ENCODE measurements around the gene NHSL1. TPM values are rescaled to one million over a fixed set of nuclear protein-coding genes. Genes with fewer than 3 reads are reported as not detected.
A peak's percentile ranks its signal among the peaks of the same experiment; 100 is the strongest.

NHSL1 gene
- total RNA-seq, 2 experiments from 2014 or later: 0.14 to 0.44 TPM

DNA sequence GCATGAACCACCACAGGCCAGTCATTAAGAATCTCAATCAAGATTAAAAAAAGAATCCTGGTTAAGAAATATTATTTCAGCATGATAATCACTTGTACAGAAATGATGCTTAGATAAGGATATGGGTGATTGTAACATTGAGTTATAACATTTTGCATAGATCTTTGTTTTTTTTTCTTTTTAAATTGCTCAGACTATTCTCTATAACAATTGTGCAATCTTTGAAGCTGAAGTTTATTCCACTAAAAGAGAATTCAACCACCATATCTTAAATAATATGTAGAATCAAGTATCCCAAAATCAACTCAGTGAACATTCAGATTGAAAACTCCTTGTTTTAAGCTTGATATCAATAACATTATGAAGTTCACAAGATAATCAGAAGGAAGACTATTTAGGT, 122.3 kb downstream of the NHSL1 start:
- ATAC-seq (ENCODE audit: low read depth): no peak
- Mint-ChIP-seq H3K27me3 (peaks cover 6% of the 10 kb centered on the region), H3K27ac (no peak overlapping the region), H3K4me3 (no peak overlapping the region), H3K36me3 (no peaks in the 10 kb centered on the region), H3K9me3 (no peaks in the 10 kb centered on the region), H3K4me1 (peaks cover 2% of the 10 kb centered on the region)
- POLR2A ChIA-PET: no interaction called here
- no peak for DNase-seq

DNA sequence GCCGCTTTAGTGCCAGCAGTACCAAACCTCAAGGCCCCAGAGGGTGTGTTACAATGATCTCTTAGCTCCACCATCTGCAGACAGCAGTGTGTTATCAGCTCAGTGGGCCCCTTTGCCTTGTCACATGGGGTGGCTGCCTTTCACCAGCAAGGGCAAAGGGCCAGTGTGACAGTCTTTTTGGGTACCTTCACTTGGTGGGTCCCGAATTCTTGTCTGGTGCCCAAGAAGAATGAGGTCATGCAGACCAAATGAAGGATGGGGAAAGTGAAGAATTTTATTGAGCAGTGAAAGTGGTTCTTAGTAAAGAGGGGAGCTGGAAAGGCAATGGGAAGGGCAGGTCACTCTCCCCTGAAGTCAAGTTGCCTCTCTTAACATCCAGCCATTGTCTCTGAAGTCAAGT, 124.5 kb downstream of the NHSL1 start:
- ATAC-seq (ENCODE audit: low read depth) (no peak), DNase-seq (no peak)
- Mint-ChIP-seq H3K27me3 (peaks cover 13% of the 10 kb centered on the region), H3K4me1 (peaks cover 2% of the 10 kb centered on the region), H3K36me3 (no peaks in the 10 kb centered on the region), H3K4me3 (no peak overlapping the region), H3K27ac (no peak overlapping the region), H3K9me3 (no peaks in the 10 kb centered on the region)
- POLR2A ChIA-PET: no interaction called here

DNA sequence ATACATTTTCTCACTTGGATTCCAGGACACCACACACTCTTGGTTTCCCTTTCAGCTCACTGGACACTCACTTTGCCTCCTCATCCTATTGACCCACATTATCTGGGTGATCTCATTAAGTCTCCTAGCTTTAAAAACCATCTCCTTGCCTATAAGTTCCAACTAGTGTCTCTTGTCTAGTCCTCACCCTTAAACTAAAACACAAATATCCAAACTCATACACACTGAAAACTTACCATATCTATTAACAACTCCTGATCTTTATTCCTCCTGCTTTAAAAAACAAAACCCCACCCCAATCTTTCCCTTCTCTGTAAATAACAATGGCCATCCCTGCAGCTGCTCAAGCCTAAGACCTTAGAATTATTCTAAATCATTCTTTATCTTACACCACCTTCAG, 125.1 kb downstream of the NHSL1 start:
- H3K36me3 Mint-ChIP-seq: no peaks in the 10 kb centered on the region
- no peak overlapping the region for H3K27ac Mint-ChIP-seq
- DNase-seq (no peak), ATAC-seq (ENCODE audit: low read depth) (no peak)
- POLR2A ChIA-PET: no interaction called here
- H3K9me3 Mint-ChIP-seq: no peaks in the 10 kb centered on the region
- H3K4me3 Mint-ChIP-seq: no peak overlapping the region
- peaks cover 15% of the 10 kb centered on the region for H3K27me3 Mint-ChIP-seq
- peaks cover 2% of the 10 kb centered on the region for H3K4me1 Mint-ChIP-seq

DNA sequence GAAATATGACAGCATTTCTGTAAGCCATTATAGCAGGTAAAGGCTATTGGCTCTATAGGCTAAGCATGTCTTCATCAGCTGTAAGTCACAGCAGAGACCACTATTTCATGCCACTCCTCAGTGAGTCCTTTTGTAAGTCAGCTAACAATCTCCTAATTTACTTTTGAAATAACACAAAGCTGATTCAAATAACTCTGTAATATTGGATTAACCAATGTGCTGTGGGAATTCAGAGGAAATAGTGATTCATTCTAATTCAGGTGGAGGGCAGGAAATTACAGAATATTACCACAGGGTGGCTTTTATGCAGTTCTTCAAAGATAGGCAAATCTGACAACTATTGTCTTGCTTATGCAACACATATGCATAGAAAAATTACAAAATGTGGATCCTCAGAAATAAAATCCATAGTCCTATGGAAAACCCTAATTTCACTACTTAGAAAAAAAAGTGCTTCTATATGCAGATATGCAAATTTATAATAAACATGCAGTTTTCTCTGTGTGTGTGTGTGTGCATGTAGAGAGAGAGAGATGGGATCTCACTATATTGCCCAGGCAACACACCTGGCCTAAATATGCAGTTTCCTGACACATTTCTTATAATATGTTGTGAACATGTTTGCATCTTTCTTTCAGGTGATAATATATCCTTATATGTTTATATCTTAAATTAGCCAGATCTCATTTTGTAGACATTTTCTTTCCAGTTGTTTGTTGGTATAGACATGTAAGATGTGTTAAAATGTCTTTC, 126.4 kb downstream of the NHSL1 start:
- ATAC-seq (ENCODE audit: low read depth) (peak; percentile 45), DNase-seq (no peak)
- Mint-ChIP-seq H3K36me3 (no peaks in the 10 kb centered on the region), H3K4me1 (peaks cover 2% of the 10 kb centered on the region), H3K27ac (no peak overlapping the region), H3K4me3 (no peak overlapping the region), H3K27me3 (peaks cover 12% of the 10 kb centered on the region), H3K9me3 (no peaks in the 10 kb centered on the region)
- POLR2A ChIA-PET: no interaction called here

Small RNA genes lying within 50 kb of the gene (microRNA-seq; reads per million reads assigned to microRNA genes)
- gene MIR3145: not detected

Other genes starting within 250 kb of the NHSL1 start
- not detected for gene SMIM28, start 121.6 kb downstream of the NHSL1 start, total RNA-seq
- gene HEBP2, start 95.3 kb downstream of the NHSL1 start, total RNA-seq: 10 to 100 TPM; 42.1 to 44.2 TPM